ENCODE data around the gene ACTG2.

DNA sequence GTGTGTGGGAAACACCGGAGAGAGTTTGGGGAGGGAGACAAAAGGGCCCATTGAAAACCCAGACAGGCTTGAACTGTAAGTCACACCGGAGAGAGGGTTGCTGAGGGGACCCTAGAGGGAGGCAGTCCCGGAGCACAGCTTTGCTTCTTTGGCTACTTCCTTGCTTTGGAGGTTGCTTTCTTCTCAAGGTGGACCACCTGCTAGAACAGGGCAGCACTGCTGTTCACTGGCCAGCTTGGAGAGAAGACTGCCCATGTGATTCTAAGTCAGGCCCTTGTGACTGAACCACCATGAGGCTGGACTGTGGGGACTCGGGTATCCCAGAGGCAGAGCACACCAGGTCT lies 4.4 kb downstream of the ACTG2 start:
- TF ChIP-seq EZH2 (IDR thresholded peaks at IDR 0.05; ENCODE audit: insufficient read depth, poor library complexity, severe bottlenecking), result no peak
- no peak for TF ChIP-seq EZH2phosphoT487 (IDR thresholded peaks at IDR 0.05; ENCODE audit: insufficient read depth, low read depth)
